RCC 7860 (cell line): ENCODE data around the gene INSIG1.

ENCODE experiments used
- DNase-seq: peaks from one replicate; pipeline ENCODE4 v3.0.0-alpha.2; 2015; ENCODE audit warnings: low spot score
- FAIRE-seq: peaks from 2 replicates; lab custom pipeline; 2012; peaks lifted over from hg19 to GRCh38; lab: Jason Lieb, UNC

INSIG1 gene

DNA sequence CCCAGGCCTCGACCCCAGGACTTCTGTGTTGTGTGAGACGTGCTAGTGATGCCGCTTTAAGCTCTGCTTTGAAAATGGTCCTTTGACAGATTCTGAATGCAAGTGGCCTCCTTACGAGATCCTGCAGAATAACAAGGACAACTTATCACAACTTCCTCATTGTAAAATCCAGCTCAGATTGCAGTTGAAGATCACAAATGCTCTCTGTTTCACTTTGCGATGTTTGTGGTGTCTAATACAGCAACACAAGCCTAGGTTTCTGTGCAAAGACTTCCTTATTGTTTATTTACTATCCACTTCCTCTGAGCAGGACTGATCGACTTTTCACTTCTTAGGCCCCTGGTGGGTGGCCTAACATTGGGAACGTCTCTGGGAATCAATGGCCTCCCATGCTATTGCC lies 31.7 kb upstream of the INSIG1 start:
- FAIRE-seq = no peak
- DNase-seq = no peak

DNA sequence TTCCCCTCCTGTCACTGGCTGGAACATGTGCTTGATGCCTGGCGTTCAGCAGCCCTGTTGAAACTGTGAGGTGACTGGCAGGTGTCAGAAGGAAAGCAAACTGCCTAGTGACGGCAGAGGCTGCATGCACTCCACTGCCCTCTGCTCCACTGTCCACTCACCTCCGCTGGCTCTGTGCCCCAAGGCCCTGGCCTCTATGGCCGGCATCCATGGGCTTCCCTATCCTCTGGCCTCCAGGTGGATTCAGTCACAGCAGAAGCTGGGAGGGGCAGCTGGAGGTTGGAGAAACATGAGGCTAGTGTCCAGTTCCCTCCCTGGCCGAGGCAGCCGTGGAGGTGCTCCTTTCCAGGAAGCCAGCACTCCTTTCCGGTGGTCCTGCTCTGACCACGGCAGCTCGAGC lies 31.2 kb upstream of the INSIG1 start:
- no peak for FAIRE-seq
- no peak for DNase-seq

DNA sequence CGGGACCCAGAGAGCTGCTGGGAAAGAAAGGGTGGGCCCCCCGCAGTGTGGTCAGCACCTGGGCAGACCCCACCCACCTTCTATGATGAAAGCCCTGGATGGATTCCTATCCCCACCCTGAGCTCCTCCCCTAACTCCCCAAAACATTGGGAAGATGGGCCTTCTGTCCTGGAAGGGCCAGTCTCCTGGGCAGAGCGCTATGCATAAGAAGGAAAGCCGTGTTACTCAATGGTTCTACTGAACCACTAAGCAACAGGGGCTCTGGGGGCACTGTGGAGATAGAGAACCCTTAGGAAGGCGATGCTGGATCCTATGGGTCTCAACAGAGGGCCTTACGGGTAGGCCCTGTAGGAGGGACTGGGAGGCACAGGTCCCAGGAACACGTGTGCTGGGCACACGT lies 30.7 kb upstream of the INSIG1 start:
- FAIRE-seq (no peak), DNase-seq (no peak)

DNA sequence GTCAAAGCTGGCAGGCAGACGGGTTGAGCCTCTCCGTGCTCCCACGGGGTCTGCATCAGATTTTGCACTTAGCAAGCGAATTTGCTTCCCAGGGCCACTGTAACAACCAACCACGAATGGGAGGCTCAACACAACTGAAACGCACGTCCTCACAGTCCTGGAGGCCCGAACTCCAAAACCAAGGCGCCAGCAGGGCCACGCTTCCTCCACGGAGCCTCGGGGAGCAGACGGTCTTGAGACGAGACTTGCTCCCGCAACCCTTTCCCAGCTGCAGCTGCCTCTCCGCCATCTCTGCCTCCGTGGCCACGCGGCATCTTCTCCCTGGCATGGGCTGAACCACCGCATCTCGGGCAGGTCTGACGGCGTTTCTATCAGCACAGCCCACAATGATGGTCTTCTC lies 30.2 kb upstream of the INSIG1 start:
- no peak for DNase-seq
- FAIRE-seq = no peak

DNA sequence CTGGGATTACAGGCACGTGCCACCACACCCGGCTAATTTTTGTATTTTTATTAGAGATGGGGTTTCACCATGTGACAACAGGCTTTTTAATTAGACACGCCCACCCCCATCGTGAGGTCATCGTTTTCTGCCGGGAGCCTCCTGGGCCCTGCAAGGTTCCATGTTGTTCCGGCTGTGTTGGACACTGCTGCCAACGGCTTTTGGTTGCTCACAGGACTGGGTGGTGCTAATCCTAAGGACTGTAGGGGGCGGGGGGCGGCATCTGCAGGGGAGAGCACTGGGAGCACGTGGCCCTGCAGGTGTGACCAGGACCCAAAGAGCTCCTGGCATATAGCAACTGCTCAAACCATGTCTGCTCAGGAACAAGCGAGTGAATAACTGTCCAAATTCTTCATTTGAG lies 29.5 kb upstream of the INSIG1 start:
- FAIRE-seq (no peak), DNase-seq (no peak)

DNA sequence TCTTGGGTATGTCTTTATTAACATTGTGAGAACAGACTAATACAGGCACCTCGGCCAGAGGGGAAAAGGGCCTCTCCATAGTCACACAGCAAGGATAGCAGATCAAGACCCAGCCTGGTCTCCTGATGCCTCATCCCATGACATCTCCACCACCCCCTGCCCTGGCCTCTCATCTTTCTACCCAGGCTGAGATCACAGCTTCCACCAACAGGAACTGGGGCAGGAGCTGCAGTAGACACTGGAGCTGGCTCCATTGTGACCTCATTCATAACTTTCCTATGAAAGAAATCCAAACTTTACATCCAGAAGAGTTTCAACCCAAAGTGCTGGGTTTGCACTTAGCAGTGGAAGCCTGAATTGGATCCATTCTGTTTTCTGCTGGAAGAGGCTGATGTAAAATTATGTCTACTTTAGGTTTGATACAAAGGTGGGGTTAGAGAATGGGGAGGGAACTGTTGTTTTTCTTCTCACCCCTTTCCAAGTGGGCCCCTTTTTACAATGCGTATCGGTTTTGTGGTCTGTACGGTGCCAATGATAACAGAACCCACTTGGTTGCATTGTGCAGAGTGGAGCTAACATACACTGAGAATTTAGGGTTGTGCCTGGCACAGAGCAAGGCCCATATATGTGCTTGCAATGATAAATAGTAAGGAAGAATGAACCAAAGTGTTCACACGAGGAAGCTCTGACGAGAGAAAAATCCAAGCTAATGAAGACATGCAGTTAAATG lies 28.6 kb upstream of the INSIG1 start:
- DNase-seq (no peak), FAIRE-seq (no peak)

DNA sequence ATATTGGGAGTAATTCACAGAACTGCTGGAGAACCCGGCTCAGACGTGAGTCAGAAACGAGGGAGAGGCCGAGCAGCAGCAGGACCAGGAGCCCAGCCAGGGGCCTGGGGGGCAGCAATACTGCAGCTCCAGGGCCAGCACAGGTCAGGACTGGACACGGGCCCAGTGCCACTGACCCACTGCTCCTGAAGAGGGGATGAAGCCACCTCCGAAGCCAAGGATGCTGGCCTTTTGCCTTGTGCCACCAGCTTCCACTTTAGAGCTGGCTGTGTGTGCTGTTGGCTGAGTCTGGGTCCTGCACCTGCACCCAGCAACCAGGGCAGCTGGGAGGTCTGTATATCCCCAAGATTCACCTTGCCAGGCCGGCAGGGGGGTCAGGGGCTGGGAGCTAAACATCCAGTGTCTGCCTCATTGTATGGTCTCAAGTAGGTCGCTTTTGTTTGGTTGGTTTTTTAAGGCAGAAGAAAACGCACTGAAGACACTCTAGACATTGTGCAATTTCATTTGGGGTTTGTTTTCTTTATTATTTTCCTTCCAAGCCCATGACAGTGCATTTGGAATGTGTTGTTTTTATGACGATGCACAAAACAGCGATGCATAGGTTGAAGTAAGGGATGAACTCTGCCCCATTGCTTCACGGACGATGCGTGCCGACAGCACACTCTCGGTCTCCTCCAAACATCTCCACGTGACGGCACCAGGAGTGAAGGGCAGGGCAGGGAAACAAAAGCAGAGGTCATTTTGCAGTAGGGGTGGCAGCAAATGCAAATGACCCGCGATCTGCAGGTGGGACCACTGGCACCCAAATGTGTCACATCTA lies 27.7 kb upstream of the INSIG1 start:
- no peak for FAIRE-seq
- DNase-seq = no peak

DNA sequence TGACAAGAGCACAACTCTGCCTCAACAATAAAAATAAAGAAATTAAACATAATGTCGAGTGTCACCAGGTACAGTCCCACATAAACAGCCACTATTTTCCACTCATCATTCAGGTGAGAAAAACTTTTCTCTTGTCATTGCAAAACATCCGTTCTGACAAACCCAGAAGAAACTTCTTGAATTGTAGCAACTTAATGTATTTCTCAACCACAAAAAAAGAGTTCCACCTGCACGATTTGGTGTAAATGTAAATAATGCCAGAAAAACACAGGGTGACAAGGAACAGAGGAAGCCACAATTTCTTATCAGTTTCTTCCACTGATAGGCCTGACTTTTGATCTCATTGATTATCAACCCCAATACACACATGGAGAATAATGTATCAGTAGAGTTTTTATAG lies 26.8 kb upstream of the INSIG1 start:
- FAIRE-seq (no peak), DNase-seq (no peak)

DNA sequence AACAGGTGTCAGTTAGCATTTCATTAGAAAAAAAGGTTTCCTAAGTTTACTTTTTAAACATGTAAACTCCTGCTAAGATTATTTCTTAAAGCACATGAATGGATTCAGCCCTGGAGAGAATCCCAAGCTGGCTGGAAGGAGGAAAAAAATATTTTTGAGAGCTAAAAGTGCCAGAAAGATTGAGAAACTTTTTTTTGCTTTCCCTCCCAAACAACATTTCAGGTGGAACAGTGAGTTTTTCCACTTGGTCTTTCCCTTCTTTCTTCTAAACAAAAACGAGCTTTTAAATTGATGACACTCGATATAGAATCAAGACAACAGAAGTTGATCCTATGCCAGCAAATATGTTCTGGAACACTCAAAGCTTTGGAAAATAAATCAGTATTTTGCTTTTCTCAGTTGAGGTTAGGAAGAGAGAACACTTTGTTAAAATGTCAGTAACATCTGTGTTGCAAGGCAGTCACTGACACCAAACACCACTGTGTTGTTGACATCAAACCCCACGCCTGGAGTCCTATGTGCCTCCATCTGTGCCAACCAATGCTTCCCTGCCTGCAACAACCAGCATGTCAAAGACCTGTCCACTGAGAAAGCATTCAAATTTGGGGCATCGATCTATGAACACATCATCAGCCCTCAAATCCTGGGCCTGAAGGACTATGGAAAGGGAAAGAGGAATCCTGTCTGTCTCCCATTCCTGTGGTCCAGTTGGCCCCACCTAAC lies 22.9 kb upstream of the INSIG1 start:
- no peak for FAIRE-seq

DNA sequence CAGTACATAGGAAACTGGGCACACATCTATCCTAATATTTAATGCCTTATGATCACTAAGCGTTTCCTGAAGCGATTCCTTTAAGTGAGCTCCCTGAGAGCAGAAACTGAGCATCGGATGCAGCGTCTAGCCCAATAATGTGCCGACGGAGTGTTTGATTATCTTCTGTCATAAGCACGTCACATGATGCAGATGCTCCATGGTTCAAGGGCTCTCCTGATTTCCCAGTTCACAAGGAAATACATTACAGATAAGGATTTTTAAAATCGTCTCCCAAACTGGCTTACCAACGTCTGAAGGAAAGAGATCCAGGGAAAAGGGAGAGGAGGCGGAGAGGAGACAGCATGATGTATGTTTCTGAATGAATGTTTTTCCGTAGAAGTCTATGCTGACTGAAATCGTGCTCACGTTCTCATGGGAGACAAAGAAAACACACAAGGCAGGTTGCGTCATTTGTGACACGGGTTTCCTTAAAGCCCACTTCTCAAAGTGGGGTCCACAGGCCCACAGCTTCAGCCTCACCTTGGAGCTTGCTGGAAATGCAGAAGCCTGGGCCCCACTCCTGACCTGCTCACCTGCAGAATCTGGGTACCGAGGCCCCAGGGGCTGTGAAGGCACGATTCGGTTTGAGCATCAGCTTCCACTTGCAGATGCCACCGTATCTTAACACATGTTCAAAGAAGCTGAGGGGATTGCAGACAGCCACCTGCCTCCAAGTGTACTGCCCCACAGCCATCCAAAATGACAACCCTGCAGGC lies 21.5 kb upstream of the INSIG1 start:
- no peak for FAIRE-seq
- DNase-seq = no peak

More for the DNA sequence above, 22.9 kb upstream of the INSIG1 start:
- DNase-seq = no peak

DNA sequence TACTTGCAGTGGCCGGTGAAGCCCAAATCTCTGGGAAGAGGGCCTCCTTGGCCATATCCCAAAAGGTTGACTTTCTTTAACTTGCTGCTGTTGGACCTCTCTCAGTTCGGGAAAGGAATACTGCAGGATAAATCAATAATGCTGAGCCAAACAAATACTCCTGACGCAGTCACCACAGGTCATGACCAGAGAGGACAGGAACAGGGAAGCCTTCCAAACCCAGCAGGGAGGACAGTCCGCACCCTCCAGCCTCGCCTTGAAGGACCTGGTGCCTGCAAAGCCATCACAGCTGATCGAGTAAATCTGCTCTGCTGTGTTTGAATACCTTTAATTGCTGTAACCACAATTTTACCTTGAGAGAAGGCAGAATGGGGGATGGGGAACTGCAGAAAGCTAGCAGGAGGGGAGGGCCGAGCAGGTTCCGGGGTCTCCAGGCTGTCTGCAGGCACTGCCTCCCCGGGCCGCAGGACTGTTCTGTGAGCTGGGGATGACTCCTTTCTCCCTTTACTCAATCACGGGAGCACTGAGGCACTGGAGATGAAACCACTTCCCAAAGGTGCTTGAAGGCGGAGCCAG lies 20.8 kb upstream of the INSIG1 start:
- FAIRE-seq (no peak), DNase-seq (no peak)

DNA sequence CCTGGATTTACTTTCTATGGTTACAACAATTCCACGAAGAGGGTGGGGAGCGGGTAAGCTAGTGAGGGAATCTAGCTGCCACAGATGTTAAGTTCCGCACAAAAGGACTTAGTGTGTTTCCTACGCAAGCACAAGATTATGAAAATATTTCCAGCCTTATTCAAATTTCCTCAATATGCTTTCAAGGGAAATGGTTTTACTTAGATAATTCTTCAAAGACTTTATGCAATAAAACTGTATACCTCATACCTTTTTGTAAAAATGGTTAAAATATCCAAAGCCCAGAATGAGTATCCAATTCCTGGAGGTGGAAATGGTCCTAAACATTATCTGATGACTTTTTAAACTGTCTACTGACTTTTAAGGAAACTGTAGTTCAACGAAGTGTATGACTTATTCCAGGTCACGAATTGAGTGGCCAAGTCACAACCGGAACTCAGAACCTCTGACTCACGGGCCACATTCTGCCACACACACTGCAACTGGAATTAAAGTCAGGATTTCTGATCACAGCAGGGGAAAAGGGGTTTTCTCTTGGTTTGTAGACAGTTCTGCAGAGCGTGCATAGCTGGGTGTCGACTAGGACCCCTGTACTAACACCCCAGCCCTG lies 20.2 kb upstream of the INSIG1 start:
- peak; percentile 66 for DNase-seq
- FAIRE-seq = peak; percentile 88

DNA sequence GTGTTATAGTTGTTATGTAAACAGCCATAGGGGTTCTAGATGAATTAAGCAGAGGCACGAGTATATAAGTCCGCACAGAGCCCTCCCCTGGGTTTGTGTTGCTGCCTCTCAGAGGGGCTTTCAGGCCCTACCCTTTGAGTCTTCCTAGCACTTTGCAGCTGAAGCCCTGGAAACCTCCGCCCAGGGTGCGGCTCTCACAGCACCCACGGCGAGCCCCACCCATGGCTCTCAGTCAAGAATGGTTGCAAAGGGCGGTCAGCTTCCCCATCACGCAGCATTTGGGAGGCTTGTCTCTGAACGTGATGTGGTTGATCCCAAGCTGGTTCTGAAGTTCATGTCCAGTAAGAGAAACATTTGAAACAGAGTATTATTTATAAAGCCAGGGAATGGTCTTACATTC lies 18.8 kb upstream of the INSIG1 start:
- DNase-seq = no peak
- FAIRE-seq = no peak

DNA sequence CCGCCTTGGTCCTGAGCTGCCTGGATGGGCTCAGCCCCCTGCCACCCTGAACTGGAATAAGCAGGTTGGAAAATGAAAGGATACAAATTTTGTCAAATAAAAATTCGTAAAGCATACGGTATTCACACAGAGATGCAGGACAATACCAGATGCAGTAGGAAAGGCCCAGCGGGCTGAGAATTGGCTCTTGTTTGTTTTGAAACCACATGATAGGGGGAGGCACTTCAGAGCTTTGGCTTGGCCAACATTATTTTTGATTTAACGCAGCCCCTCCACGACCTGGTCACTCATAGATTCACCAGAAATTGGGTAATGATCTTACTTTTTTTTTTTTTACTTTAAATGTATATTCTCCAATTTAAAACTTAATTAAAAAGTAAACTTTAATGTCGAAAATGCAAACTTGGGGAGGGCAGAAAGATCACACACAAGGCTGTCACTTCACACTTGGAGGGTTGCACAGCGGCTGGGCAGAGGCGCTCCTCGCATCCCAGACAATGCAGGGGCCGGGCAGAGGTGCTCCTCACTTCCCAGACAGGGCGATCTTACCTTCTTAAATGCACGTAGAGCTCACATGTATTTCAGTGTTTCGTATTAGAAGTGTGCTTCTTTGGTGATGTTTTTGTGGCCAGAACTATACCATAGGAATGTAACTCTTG lies 17.8 kb upstream of the INSIG1 start:
- no peak for DNase-seq
- no peak for FAIRE-seq

DNA sequence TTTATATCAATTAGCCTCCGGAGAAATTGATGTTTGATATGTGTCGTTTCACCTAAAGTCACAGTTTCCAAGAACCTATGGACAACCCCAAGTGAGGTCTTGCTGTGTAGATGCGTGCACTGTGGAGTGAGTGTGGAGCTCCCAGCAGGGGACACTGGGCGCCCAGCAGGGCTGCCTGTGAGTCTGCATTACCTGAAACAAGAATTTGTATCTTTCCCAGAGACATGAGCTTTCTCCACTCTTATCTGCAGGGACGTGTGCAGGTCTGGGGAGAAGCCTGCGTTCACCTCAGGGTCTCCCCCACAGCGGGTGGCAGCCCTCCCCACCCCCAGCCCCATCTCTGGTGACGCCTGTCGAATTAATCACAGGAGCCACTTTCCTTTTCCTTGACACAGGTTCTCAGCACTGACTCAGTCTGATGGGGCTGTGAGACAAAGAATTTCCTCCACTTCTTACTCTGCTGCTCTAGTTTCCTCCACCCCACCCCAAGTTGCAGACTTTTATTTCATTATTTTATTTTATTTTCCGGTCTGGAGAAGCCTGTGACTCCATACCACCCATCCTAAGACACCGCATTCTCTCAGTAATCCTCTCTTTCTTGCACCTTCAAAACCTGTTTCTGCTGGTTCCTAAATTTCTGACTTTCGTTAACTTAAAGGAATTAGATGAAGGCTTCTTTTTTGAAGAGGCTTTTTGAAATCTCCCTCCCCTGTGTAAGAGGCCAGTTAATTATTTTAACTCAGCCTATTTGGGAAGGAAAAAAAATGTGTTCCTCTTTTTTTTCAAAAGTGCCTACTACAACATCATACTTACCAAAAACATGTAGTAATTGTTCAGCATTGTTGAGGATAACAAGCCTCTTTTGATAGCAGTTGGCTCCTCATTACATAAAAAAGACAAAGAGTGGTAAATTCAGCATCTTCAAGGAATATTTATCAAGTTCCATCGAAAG lies 17.0 kb upstream of the INSIG1 start:
- no peak for DNase-seq
- FAIRE-seq = no peak

DNA sequence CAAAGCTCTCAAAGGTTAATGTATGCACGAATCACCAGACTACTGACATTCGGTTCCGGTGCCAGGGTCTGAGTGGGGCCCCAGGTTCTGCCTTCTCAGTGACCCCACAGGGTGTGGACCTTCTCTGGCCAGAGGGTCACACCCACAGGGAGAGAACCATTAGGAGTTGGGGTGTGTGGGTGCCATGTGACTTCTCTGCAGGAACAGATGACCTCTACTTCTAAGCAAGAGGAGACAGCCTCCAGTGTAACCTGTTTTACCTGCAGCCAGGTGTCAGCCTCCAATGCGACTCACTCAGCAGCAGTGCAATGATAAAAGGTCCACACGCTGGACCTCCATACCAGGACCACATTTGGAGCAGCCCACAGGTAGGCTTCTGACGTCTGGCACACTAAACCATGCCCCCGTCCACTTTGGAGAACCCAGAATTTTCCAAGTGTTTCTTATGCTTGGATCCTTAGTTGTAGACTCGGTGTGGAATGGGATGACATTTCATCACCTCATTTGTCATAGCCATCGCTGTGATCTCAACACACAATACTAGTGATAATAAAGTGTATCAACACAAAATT lies 16.2 kb upstream of the INSIG1 start:
- DNase-seq (no peak), FAIRE-seq (no peak)

DNA sequence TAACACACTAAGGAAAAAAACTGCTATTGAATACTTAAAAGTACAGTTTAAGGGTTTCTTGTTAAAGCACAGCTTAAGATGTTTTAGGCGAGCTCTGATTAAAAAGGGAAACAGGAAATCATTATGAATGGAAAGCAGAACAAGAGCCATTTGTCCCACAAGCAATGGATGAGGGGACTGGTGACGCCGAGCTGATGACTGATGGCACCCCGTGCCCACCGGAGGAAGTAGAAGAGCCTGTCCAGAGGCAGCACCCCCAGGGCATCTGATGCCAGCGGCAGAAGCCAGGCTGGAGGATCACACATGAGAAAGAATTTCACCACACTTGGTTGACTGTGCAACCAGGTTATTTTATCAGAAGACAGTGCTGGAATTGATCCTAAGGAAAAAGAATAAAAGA lies 15.0 kb upstream of the INSIG1 start:
- FAIRE-seq (no peak), DNase-seq (no peak)

DNA sequence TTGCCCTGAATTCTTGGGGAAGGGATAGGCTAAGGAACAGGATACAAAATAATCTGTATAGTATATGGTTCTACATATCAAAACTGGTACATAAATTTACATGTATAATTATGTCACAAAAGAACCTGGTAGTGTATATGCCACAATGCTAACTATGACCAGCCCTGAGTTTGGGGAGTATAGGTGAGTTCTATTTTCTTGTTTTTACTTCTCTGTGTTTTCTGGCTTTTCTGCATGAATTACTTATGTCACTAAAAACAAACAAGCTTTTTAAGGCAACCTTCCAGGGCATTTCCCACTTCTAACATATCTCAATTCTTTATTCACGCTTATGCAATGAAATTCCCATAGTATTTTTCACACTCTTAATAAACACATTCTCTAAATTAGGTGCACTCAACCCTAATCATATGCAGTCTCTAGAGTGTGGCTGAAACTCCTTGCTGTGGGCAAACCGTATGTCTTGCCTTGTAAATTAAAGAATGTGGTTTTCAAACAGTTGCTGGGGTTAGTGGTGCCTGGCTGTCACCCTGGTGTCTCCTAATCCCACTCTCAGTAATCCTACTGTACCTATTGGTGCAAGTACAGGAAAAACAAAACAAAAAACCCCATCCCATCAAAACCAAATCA lies 14.0 kb upstream of the INSIG1 start:
- FAIRE-seq = no peak
- no peak for DNase-seq
